Measurements from ENCODE around the gene TPCN2. TPM values are rescaled to one million over a fixed set of nuclear protein-coding genes. Genes with fewer than 3 reads are reported as not detected.

The TPCN2 gene
- total RNA-seq, 2 donors from 2014 or later, result 11.7 to 17.8 TPM

- H3K36me3 Mint-ChIP-seq (ENCODE audit: insufficient read depth in 2 of 2), result no peaks in the 10 kb centered on the region
- H3K27me3 Mint-ChIP-seq (ENCODE audit: low read depth), result no peaks in the 10 kb centered on the region
- H3K27ac Mint-ChIP-seq, result no peak overlapping the region
- H3K4me1 Mint-ChIP-seq (ENCODE audit: low read depth), result peaks cover 35% of the 10 kb centered on the region
- H3K9me3 Mint-ChIP-seq, result no peaks in the 10 kb centered on the region
- no peak for ATAC-seq (replicated peaks in 1 of 2)
- peak overlapping the region in 1 of 2 donors; percentile 31 for H3K4me3 Mint-ChIP-seq
- DNase-seq, result no peak
Measured at GRCh38 chr11:69052343-69053168, 3.8 kb downstream of the TPCN2 start.

- Mint-ChIP-seq H3K9me3 (no peaks in the 10 kb centered on the region), H3K27me3 (ENCODE audit: low read depth) (no peaks in the 10 kb centered on the region), H3K27ac (no peak overlapping the region), H3K4me1 (ENCODE audit: low read depth) (peaks cover 30% of the 10 kb centered on the region), H3K4me3 (no peak overlapping the region), H3K36me3 (ENCODE audit: insufficient read depth in 2 of 2) (no peaks in the 10 kb centered on the region)
- DNase-seq, result no peak
- ATAC-seq (replicated peaks in 1 of 2), result no peak
Measured at GRCh38 chr11:69053169-69053477, 4.4 kb downstream of the TPCN2 start.

GRCh38 chr11:69053546-69054396 lies 5.0 kb downstream of the TPCN2 start:
- H3K27me3 Mint-ChIP-seq (ENCODE audit: low read depth), result no peaks in the 10 kb centered on the region
- no peaks in the 10 kb centered on the region for H3K9me3 Mint-ChIP-seq
- H3K36me3 Mint-ChIP-seq (ENCODE audit: insufficient read depth in 2 of 2), result no peaks in the 10 kb centered on the region
- no peak overlapping the region for H3K27ac Mint-ChIP-seq
- no peak for DNase-seq
- no peak for ATAC-seq (replicated peaks in 1 of 2)
- H3K4me3 Mint-ChIP-seq, result no peak overlapping the region
- H3K4me1 Mint-ChIP-seq (ENCODE audit: low read depth), result peaks cover 26% of the 10 kb centered on the region

- DNase-seq (no peak), ATAC-seq (replicated peaks in 1 of 2) (no peak)
- H3K27ac Mint-ChIP-seq, result no peak overlapping the region
- peaks cover 25% of the 10 kb centered on the region for H3K4me1 Mint-ChIP-seq (ENCODE audit: low read depth)
- H3K4me3 Mint-ChIP-seq, result no peak overlapping the region
- H3K36me3 Mint-ChIP-seq (ENCODE audit: insufficient read depth in 2 of 2), result no peaks in the 10 kb centered on the region
- no peaks in the 10 kb centered on the region for H3K27me3 Mint-ChIP-seq (ENCODE audit: low read depth)
- H3K9me3 Mint-ChIP-seq, result no peaks in the 10 kb centered on the region
Measured at GRCh38 chr11:69054397-69055211, 5.9 kb downstream of the TPCN2 start.

- ATAC-seq (replicated peaks in 1 of 2) (no peak), DNase-seq (no peak)
- no peak overlapping the region for H3K4me3 Mint-ChIP-seq
- H3K27ac Mint-ChIP-seq, result no peak overlapping the region
- H3K27me3 Mint-ChIP-seq (ENCODE audit: low read depth), result no peaks in the 10 kb centered on the region
- H3K36me3 Mint-ChIP-seq (ENCODE audit: insufficient read depth in 2 of 2), result no peaks in the 10 kb centered on the region
- H3K4me1 Mint-ChIP-seq (ENCODE audit: low read depth), result peaks cover 19% of the 10 kb centered on the region
- H3K9me3 Mint-ChIP-seq, result no peaks in the 10 kb centered on the region
Measured at GRCh38 chr11:69055212-69055586, 6.5 kb downstream of the TPCN2 start.

- DNase-seq (peak; percentile 21 to 29), ATAC-seq (replicated peaks in 1 of 2) (peak; percentile 70 to 74)
- no peak overlapping the region for H3K4me3 Mint-ChIP-seq
- no peaks in the 10 kb centered on the region for H3K36me3 Mint-ChIP-seq (ENCODE audit: insufficient read depth in 2 of 2)
- no peaks in the 10 kb centered on the region for H3K27me3 Mint-ChIP-seq (ENCODE audit: low read depth)
- H3K27ac Mint-ChIP-seq, result peak overlapping the region; percentile 29
- no peaks in the 10 kb centered on the region for H3K9me3 Mint-ChIP-seq
- H3K4me1 Mint-ChIP-seq (ENCODE audit: low read depth), result peaks cover 14% of the 10 kb centered on the region
Measured at GRCh38 chr11:69055598-69056516, 7.1 kb downstream of the TPCN2 start.

- Mint-ChIP-seq H3K36me3 (ENCODE audit: insufficient read depth in 2 of 2) (no peaks in the 10 kb centered on the region), H3K27me3 (ENCODE audit: low read depth) (no peaks in the 10 kb centered on the region)
Measured at GRCh38 chr11:69057236-69057635, 8.5 kb downstream of the TPCN2 start.

GRCh38 chr11:69057801-69058200 lies 9.1 kb downstream of the TPCN2 start:
- Mint-ChIP-seq H3K4me3 (no peak overlapping the region), H3K4me1 (ENCODE audit: low read depth) (peaks cover 6% of the 10 kb centered on the region), H3K36me3 (ENCODE audit: insufficient read depth in 2 of 2) (no peaks in the 10 kb centered on the region), H3K27me3 (ENCODE audit: low read depth) (no peaks in the 10 kb centered on the region), H3K27ac (no peak overlapping the region), H3K9me3 (no peaks in the 10 kb centered on the region)
- ATAC-seq (replicated peaks in 1 of 2) (no peak), DNase-seq (no peak)

More at GRCh38 chr11:69057236-69057635, 8.5 kb downstream of the TPCN2 start:
- H3K4me3 Mint-ChIP-seq, result no peak overlapping the region
- DNase-seq, result no peak
- no peak for ATAC-seq (replicated peaks in 1 of 2)
- H3K4me1 Mint-ChIP-seq (ENCODE audit: low read depth), result peaks cover 6% of the 10 kb centered on the region
- H3K9me3 Mint-ChIP-seq, result no peaks in the 10 kb centered on the region
- H3K27ac Mint-ChIP-seq, result no peak overlapping the region

GRCh38 chr11:69058511-69059270 lies 10.0 kb downstream of the TPCN2 start:
- no peak for DNase-seq
- Mint-ChIP-seq H3K36me3 (ENCODE audit: insufficient read depth in 2 of 2) (no peaks in the 10 kb centered on the region), H3K27ac (no peak overlapping the region), H3K9me3 (no peaks in the 10 kb centered on the region), H3K27me3 (ENCODE audit: low read depth) (no peaks in the 10 kb centered on the region), H3K4me1 (ENCODE audit: low read depth) (peaks cover 6% of the 10 kb centered on the region), H3K4me3 (no peak overlapping the region)
- ATAC-seq (replicated peaks in 1 of 2), result no peak

- DNase-seq (no peak), ATAC-seq (replicated peaks in 1 of 2) (no peak)
- H3K4me1 Mint-ChIP-seq (ENCODE audit: low read depth), result peaks cover 6% of the 10 kb centered on the region
- H3K9me3 Mint-ChIP-seq, result no peaks in the 10 kb centered on the region
- H3K36me3 Mint-ChIP-seq (ENCODE audit: insufficient read depth in 2 of 2), result no peaks in the 10 kb centered on the region
- H3K27ac Mint-ChIP-seq, result no peak overlapping the region
- H3K4me3 Mint-ChIP-seq, result no peak overlapping the region
- no peaks in the 10 kb centered on the region for H3K27me3 Mint-ChIP-seq (ENCODE audit: low read depth)
Measured at GRCh38 chr11:69059429-69059828, 10.7 kb downstream of the TPCN2 start.

GRCh38 chr11:69059985-69060384 lies 11.3 kb downstream of the TPCN2 start:
- Mint-ChIP-seq H3K4me1 (ENCODE audit: low read depth) (peaks cover 6% of the 10 kb centered on the region), H3K27me3 (ENCODE audit: low read depth) (no peaks in the 10 kb centered on the region), H3K4me3 (no peak overlapping the region), H3K9me3 (no peaks in the 10 kb centered on the region), H3K27ac (no peak overlapping the region), H3K36me3 (ENCODE audit: insufficient read depth in 2 of 2) (no peaks in the 10 kb centered on the region)
- ATAC-seq (replicated peaks in 1 of 2) (no peak), DNase-seq (no peak)

Measured in activated T-cell treated with anti-CD3 and anti-CD28 coated beads, Interleukin-2, amount 50 U/mL, for 72 hours (primary cell).